Measurements from ENCODE around the gene PRSS53. TPM values are rescaled to one million over a fixed set of nuclear protein-coding genes. Genes with fewer than 3 reads are reported as not detected.
A peak's percentile ranks its signal among the peaks of the same experiment; 100 is the strongest.

PRSS53 gene
- total RNA-seq, 6 donors from 2014 or later = 0.91 to 8.4 (median 3.0) TPM

DNA sequence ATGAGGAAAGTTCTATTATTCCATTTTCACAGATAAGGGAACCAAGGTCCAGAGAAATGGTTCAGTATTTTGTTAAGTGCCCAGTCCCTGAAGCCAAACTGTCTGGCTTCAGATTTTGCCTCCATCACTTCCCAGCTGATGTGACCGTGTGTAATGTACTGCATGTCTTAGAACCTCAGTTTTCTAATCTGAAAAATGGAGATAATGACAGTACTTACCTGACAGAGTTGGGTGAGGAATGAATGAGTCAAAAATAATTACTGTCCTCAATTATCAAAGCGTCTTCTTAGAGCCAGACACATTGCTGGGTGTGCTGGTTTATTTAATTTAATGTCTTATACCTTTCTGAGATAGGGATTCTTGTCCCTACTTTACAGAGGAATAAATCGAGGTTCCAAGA lies 21.4 kb downstream of the PRSS53 start:
- WGBS, 2 donors = 94% methylated on average over 3 of the region's 3 CpGs
- no peak for ATAC-seq (ENCODE audit: low FRiP score in 2 of 2)
- Histone ChIP-seq H3K36me3 (peaks cover 4 to 14% (median 10%) of the 10 kb centered on the region in 4 donors), H3K27me3 (no peaks in the 10 kb centered on the region), H3K4me1 (peaks cover 16 to 34% (median 22%) of the 10 kb centered on the region in 4 donors), H3K4me3 (no peak overlapping the region), H3K27ac (no peak overlapping the region), H3K9me3 (no peaks in the 10 kb centered on the region)
- TF ChIP-seq POLR2A (IDR thresholded peaks at IDR 0.05) (no peak), POLR2AphosphoS5 (IDR thresholded peaks at IDR 0.05) (no peak), EP300 (IDR thresholded peaks at IDR 0.05) (no peak)
- no peak for DNase-seq

DNA sequence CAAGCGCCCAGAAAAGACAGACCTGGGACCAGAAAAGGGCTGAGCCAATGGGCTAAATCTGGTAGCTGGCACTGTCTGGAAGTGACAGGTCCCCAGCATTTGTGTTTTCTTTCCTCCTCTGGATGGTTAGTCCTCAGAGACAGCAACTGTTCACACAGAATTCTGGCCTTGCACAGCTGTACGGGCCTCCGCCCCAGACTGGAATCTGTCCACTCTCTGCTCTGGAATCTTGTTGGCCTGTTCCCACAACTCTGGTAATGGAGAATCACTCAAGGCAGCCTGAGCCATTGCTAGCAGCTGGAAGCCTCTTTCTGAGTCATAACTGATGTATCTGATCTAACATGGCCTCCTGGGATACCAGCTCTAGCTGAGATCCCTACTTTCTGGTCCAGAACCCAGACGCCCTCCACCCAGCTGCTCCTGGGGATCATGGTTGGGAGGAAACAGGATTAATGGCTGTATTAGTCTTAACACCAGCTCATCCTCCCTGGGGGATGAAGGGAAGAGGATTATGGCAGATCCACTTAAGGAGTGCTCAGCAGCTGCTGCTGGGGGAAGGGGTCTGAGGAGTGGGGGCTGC lies 23.8 kb downstream of the PRSS53 start:
- Histone ChIP-seq H3K4me3 (no peak overlapping the region), H3K27me3 (no peaks in the 10 kb centered on the region), H3K4me1 (peaks cover 9 to 20% (median 14%) of the 10 kb centered on the region in 4 donors), H3K9me3 (no peaks in the 10 kb centered on the region), H3K36me3 (peaks cover 8 to 36% (median 28%) of the 10 kb centered on the region in 4 donors), H3K27ac (peak overlapping the region; percentile 33 to 65 (median 54))
- 75 to 89% methylated on average over 3 to 4 of the region's 4 CpGs for WGBS, 2 donors
- no peak for TF ChIP-seq POLR2A (IDR thresholded peaks at IDR 0.05)
- no peak for TF ChIP-seq EP300 (IDR thresholded peaks at IDR 0.05)
- no peak for TF ChIP-seq POLR2AphosphoS5 (IDR thresholded peaks at IDR 0.05)
- ATAC-seq (ENCODE audit: low FRiP score in 2 of 2) = peak; percentile 58 to 95
- DNase-seq = no peak

DNA sequence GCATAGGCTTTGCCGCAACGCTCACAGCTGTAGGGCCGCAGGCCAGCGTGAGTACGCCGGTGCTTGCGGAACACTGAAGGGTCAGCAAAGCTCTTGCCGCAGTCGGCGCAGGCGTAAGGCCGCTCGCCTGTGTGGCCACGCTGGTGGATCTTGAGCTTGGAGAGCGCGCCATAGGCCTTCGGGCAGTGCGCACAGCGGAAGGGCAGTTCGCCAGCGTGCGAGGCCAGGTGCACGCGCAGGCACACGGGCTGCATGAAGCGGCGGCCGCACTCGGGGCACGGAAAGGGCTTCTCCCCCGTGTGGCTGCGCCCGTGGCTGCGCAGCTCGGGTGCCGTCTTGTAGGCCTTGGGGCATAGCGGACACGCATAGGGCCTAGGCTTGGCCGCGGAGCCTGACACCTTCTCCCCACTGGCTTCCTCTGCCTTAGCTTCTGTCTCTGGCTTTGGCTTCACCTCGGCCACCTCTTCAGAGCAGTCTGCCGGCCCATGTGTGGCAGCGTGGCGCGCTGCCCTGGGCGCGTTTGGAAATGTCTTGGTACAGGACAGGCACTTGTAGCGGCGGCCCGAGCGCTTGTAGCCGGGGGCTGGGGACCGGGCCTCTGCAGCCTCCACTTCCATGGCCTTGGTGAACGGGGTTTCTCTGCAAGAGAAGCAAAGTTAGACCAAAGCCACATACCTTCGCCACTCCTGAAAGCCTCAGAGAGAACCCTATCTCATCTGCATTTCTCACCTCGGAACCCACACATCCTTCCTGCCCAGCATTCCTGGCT lies 24.7 kb downstream of the PRSS53 start:
- H3K27ac ChIP-seq = peak overlapping the region in 1 of 4 donors; percentile 61
- DNase-seq (peak in 1 of 2 donors; percentile 85), ATAC-seq (ENCODE audit: low FRiP score in 2 of 2) (no peak)
- H3K4me1 ChIP-seq = peaks cover 9 to 20% (median 14%) of the 10 kb centered on the region in 4 donors
- no peak overlapping the region for H3K4me3 ChIP-seq
- 87 to 88% methylated on average over 46 to 56 of the region's 56 CpGs for WGBS, 2 donors
- TF ChIP-seq POLR2AphosphoS5 (IDR thresholded peaks at IDR 0.05) = no peak
- TF ChIP-seq, protein P1, sequence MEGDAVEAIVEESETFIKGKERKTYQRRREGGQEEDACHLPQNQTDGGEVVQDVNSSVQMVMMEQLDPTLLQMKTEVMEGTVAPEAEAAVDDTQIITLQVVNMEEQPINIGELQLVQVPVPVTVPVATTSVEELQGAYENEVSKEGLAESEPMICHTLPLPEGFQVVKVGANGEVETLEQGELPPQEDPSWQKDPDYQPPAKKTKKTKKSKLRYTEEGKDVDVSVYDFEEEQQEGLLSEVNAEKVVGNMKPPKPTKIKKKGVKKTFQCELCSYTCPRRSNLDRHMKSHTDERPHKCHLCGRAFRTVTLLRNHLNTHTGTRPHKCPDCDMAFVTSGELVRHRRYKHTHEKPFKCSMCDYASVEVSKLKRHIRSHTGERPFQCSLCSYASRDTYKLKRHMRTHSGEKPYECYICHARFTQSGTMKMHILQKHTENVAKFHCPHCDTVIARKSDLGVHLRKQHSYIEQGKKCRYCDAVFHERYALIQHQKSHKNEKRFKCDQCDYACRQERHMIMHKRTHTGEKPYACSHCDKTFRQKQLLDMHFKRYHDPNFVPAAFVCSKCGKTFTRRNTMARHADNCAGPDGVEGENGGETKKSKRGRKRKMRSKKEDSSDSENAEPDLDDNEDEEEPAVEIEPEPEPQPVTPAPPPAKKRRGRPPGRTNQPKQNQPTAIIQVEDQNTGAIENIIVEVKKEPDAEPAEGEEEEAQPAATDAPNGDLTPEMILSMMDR (IDR thresholded peaks at IDR 0.05) = no peak
- TF ChIP-seq POLR2A (IDR thresholded peaks at IDR 0.05) = no peak
- TF ChIP-seq EP300 (IDR thresholded peaks at IDR 0.05) = no peak
- H3K27me3 ChIP-seq = no peaks in the 10 kb centered on the region
- peaks cover 8 to 36% (median 28%) of the 10 kb centered on the region in 4 donors for H3K36me3 ChIP-seq
- no peaks in the 10 kb centered on the region for H3K9me3 ChIP-seq

DNA sequence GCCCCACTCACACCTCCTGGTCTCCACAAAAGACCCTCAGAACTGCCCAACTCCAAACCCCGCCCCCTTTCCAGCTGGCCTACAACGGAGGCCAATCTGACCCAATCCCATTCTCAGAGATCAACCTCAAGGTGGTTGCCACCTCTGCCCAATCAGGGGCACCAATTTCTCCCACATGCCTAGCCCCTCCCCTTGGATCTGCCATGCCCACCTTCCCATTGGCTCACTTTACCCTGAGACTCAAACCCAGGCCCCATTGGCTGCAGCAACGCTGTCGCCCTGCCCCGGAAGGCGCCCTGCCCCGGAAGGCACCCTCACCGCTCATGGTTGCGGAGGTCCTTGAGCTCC lies 25.3 kb downstream of the PRSS53 start:
- 95 to 96% methylated on average over 7 to 9 of the region's 9 CpGs for WGBS, 2 donors
- Histone ChIP-seq H3K27me3 (no peaks in the 10 kb centered on the region), H3K27ac (no peak overlapping the region), H3K4me1 (peaks cover 9 to 20% (median 14%) of the 10 kb centered on the region in 4 donors), H3K9me3 (no peaks in the 10 kb centered on the region), H3K36me3 (peaks cover 8 to 39% (median 28%) of the 10 kb centered on the region in 4 donors), H3K4me3 (no peak overlapping the region)
- DNase-seq (no peak), ATAC-seq (ENCODE audit: low FRiP score in 2 of 2) (no peak)
- TF ChIP-seq POLR2AphosphoS5 (IDR thresholded peaks at IDR 0.05) = no peak
- TF ChIP-seq, protein P1 (IDR thresholded peaks at IDR 0.05) = no peak
- TF ChIP-seq EP300 (IDR thresholded peaks at IDR 0.05) = no peak
- TF ChIP-seq POLR2A (IDR thresholded peaks at IDR 0.05) = no peak

DNA sequence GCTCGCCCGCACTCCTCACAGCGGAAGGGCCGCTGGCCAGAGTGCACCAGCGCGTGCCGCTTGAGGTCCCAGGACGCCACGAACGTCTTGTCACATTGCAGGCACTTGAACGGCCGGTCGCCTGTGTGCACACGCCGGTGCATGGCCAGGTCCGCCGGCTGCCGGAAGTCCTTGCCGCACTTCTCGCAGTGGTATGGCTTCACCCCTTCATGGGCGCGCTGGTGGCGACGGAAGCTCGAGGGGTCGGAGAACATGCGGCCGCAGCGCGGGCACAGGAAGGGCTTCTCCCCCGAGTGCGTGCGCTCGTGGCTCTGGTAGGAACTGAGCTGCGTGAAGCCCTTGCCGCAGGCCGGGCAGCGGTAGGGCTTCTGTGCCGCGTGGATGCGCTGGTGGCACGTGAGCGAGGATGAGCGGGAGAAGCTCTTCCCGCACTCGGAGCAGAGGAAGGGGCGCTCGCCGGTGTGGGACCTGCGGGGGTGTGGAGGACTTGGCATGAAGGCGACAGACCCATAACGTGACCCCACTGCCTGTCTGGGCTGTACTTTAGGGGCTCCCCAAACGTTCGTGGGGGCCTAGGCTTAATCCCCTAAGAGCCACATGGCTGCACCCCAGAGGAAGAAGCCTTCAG lies 26.8 kb downstream of the PRSS53 start:
- H3K27me3 ChIP-seq = no peaks in the 10 kb centered on the region
- DNase-seq = no peak
- no peaks in the 10 kb centered on the region for H3K9me3 ChIP-seq
- TF ChIP-seq EP300 (IDR thresholded peaks at IDR 0.05) (no peak), POLR2AphosphoS5 (IDR thresholded peaks at IDR 0.05) (no peak), POLR2A (IDR thresholded peaks at IDR 0.05) (no peak)
- TF ChIP-seq, protein P1 (IDR thresholded peaks at IDR 0.05) = no peak
- WGBS, 2 donors = 97% methylated on average over 37 to 51 of the region's 54 CpGs
- peaks cover 8 to 45% (median 28%) of the 10 kb centered on the region in 4 donors for H3K36me3 ChIP-seq
- no peak overlapping the region for H3K27ac ChIP-seq
- H3K4me3 ChIP-seq = no peak overlapping the region
- H3K4me1 ChIP-seq = peaks cover 9 to 20% (median 14%) of the 10 kb centered on the region in 4 donors
- no peak for ATAC-seq (ENCODE audit: low FRiP score in 2 of 2)

All from upper lobe of left lung (tissue), 6 donors.